H1 (cell line): ENCODE results near the gene KLHDC4. TPM values are rescaled to one million over a fixed set of nuclear protein-coding genes. Genes with fewer than 3 reads are reported as not detected.

ENCODE experiments used
- ATF3 ChIP-seq: IDR thresholded peaks from 2 replicates; pipeline ENCODE4 v1.6.1; 2011; ENCODE audit warnings: low read depth, mild to moderate bottlenecking, low read length; ENCODE audit not compliant: insufficient read depth
- NANOG ChIP-seq: IDR thresholded peaks from 2 replicates; pipeline ENCODE4 v1.6.1; 2011; ENCODE audit warnings: low read length, low read depth, mild to moderate bottlenecking, inconsistent platforms; ENCODE audit not compliant: insufficient read depth, poor library complexity, severe bottlenecking
- POLR2A ChIP-seq, 2 experiments: IDR thresholded peaks; 1 replicate in 1 of 2; 2 replicates in 1 of 2; pipeline ENCODE4 v1.6.1; 2011; ENCODE audit warnings: low read depth in 2 of 2, low read length in 2 of 2, mild to moderate bottlenecking in 2 of 2; ENCODE audit errors: control extremely low read depth in 1 of 2
- POLR2AphosphoS5 ChIP-seq: IDR thresholded peaks from 2 replicates; pipeline ENCODE4 v1.6.1; 2011; ENCODE audit warnings: low read depth, low read length
- RAD21 ChIP-seq, 2 experiments: IDR thresholded peaks in 1 of 2; conservative IDR thresholded peaks in 1 of 2; 2 replicates each; pipeline ENCODE4 v1.6.1; 2011; ENCODE audit warnings: low read depth in 2 of 2, low read length in 2 of 2, improper control_type of control experiment in 1 of 2, inconsistent platforms in 1 of 2, mild to moderate bottlenecking in 1 of 2, moderate library complexity in 1 of 2
- RFX5 ChIP-seq: IDR thresholded peaks from 2 replicates; pipeline ENCODE4 v1.6.1; 2011; ENCODE audit warnings: low read depth, low read length, improper control_type of control experiment, borderline replicate concordance
- SP1 ChIP-seq: IDR thresholded peaks from 2 replicates; pipeline ENCODE4 v1.6.1; 2011; ENCODE audit warnings: low read depth, low read length
- SP4 ChIP-seq: IDR thresholded peaks from 2 replicates; pipeline ENCODE4 v1.6.1; 2012; ENCODE audit warnings: low read length, inconsistent platforms
- USF2 ChIP-seq: IDR thresholded peaks from 2 replicates; pipeline ENCODE4 v1.6.1; 2011; ENCODE audit warnings: low read length, improper control_type of control experiment
- YY1 ChIP-seq: IDR thresholded peaks from 2 replicates; pipeline ENCODE4 v1.6.1; 2011; ENCODE audit warnings: low read depth, mild to moderate bottlenecking, low read length
- polyA plus RNA-seq, 7 experiments: library from polyadenylated mRNA; depleted of rRNA in 3 of 7; stranded (reverse) in 5 of 7; unstranded in 2 of 7; fragments of >200 nt in 5 of 7; fragments of 200-250 nt in 2 of 7; gene quantifications; 1 replicate in 5 of 7; 2 replicates in 1 of 7; 4 replicates in 1 of 7; pipeline versions ENCODE4 v1.2.1 to v1.2.3, GENCODE V29; 2011 to 2013; ENCODE audit warnings: missing spikeins in 2 of 7, mixed read lengths in 2 of 7
- total RNA-seq: library from RNA; stranded (reverse); fragmentation: NEBNext Ultra II Directional; extraction: Animal tissue kit (Norgen Biotek cat#: 25700); gene quantifications from 2 replicates; pipeline ENCODE4 v1.2.1, GENCODE V29; 2021

The KLHDC4 gene
- total and polyA plus RNA-seq, 2 of the 8 experiments (the other 6 are each of a cell fraction or from before 2014, with no cell fraction given): 23.7 to 63.9 TPM

- TF ChIP-seq ATF3 (no peak), YY1 (no peak), SP1 (no peak), RFX5 (no peak), POLR2A (IDR thresholded peaks at IDR 0.05; ENCODE audit: control extremely low read depth in 1 of 2, low read depth in 2 of 2, low read length in 2 of 2) (no peak), RAD21 (IDR thresholded peaks at IDR 0.05 in 1 of 2, conservative IDR thresholded peaks at IDR 0.05 in 1 of 2; ENCODE audit: low read depth in 2 of 2, low read length in 2 of 2) (no peak), NANOG (no peak), SP4 (no peak), POLR2AphosphoS5 (no peak), USF2 (no peak)
Observed at GRCh38 chr16:87665193-87665592, 100.6 kb downstream of the KLHDC4 start (continued).
